GM19238 (cell line): ENCODE data around the gene DEUP1.
"Not testable (repeated sequence)": the region's sequence is repeated elsewhere in the genome, so short reads cannot be mapped to it uniquely, and the experiment has no call there.

Experiments
- DNase-seq: peaks from one replicate; pipeline ENCODE4 v3.0.0; 2011; ENCODE audit warnings: low spot score; ENCODE audit not compliant: insufficient read length

Gene DEUP1

GRCh38 chr11:93330446-93330984, at the start of gene DEUP1:
Gene DEUP1 (plus strand): TSS chr11:93330742. CDS start chr11:93332260, 1,518 bp downstream.
- no peak for DNase-seq

GRCh38 chr11:93285430-93285829, 45.1 kb upstream of the DEUP1 start:
- DNase-seq, result no peak

GRCh38 chr11:93287434-93287833, 43.1 kb upstream of the DEUP1 start:
- DNase-seq, result no peak

GRCh38 chr11:93288079-93288478, 42.5 kb upstream of the DEUP1 start:
- no peak for DNase-seq

GRCh38 chr11:93288767-93289166, 41.8 kb upstream of the DEUP1 start:
- no peak for DNase-seq

GRCh38 chr11:93289782-93290463, 40.6 kb upstream of the DEUP1 start:
- no peak for DNase-seq

- DNase-seq, result no peak
Measured at GRCh38 chr11:93291110-93291509, 39.4 kb upstream of the DEUP1 start.

GRCh38 chr11:93291898-93292297, 38.6 kb upstream of the DEUP1 start:
- DNase-seq, result no peak

GRCh38 chr11:93295921-93296575, 34.5 kb upstream of the DEUP1 start:
- DNase-seq, result no peak

GRCh38 chr11:93303689-93304088, 26.9 kb upstream of the DEUP1 start:
- no peak for DNase-seq

- not testable (repeated sequence) for DNase-seq
Measured at GRCh38 chr11:93314399-93314798, 16.1 kb upstream of the DEUP1 start.

- no peak for DNase-seq
Measured at GRCh38 chr11:93319224-93319839, 11.2 kb upstream of the DEUP1 start.

- DNase-seq, result no peak
Measured at GRCh38 chr11:93320230-93320629, 10.3 kb upstream of the DEUP1 start.

- no peak for DNase-seq
Measured at GRCh38 chr11:93322207-93322606, 8.3 kb upstream of the DEUP1 start.

- no peak for DNase-seq
Measured at GRCh38 chr11:93323747-93324146, 6.8 kb upstream of the DEUP1 start.

GRCh38 chr11:93324500-93324899, 6.0 kb upstream of the DEUP1 start:
- no peak for DNase-seq

- DNase-seq, result no peak
Measured at GRCh38 chr11:93326681-93327080, 3.9 kb upstream of the DEUP1 start.

GRCh38 chr11:93329936-93330445, 551 bp upstream of the DEUP1 start:
- no peak for DNase-seq

GRCh38 chr11:93340223-93340622, 9.7 kb downstream of the DEUP1 start:
- DNase-seq, result no peak

- no peak for DNase-seq
Measured at GRCh38 chr11:93344855-93345333, 14.4 kb downstream of the DEUP1 start.

- no peak for DNase-seq
Measured at GRCh38 chr11:93348930-93349329, 18.4 kb downstream of the DEUP1 start.

- DNase-seq, result no peak
Measured at GRCh38 chr11:93350835-93351234, 20.3 kb downstream of the DEUP1 start.
